B cell (primary cell): ENCODE data around the gene URAD. TPM values are rescaled to one million over a fixed set of nuclear protein-coding genes. Genes with fewer than 3 reads are reported as not detected.

ENCODE experiments used
- ATAC-seq: fragments of 200-7000 bp; cut with Tn5 transposase; one replicate; pipeline ENCODE4 v1.10.0; 2021; ENCODE audit warnings: low read depth, mild to moderate bottlenecking, moderate number of reproducible peaks, moderate library complexity
- CTCF ChIA-PET: fragments of 350-600 bp; sonication (Branson Sonifier 250); formaldehyde crosslinking; loops from one replicate; lab custom pipeline; 2021; ENCODE audit warnings: antibody characterized with exemption, inconsistent platforms; lab: Charles Lee
- POLR2A ChIA-PET: fragments of 350-600 bp; sonication (Branson Sonifier 250); formaldehyde crosslinking; loops from one replicate; lab custom pipeline; 2021; ENCODE audit warnings: antibody characterized with exemption; lab: Charles Lee
- DNase-seq: peaks from one replicate; pipeline ENCODE4 v3.0.0; 2013
- H2AFZ ChIP-seq: 2 replicates; pipeline ENCODE4 v1.6.1; 2012; ENCODE audit warnings: mild to moderate bottlenecking, low read depth, low read length; ENCODE audit not compliant: insufficient read depth, poor library complexity, severe bottlenecking
- H3K27ac ChIP-seq, 2 donors: 1 replicate in 1 of 2; 2 replicates in 1 of 2; pipeline ENCODE4 v1.5.1; 2012 to 2013; ENCODE audit warnings: low read length in 2 of 2, mild to moderate bottlenecking in 2 of 2, moderate library complexity in 1 of 2
- H3K27me3 ChIP-seq, 4 experiments: fragments of 200-600 bp in 1 of 4; sonication (generic) in 1 of 4; replicated peaks in 1 of 4; 1 replicate in 2 of 4; 2 replicates in 2 of 4; pipeline versions ENCODE4 v1.6.1 to v1.7.0; 2013 to 2016; ENCODE audit warnings: low read length in 3 of 4, mild to moderate bottlenecking in 2 of 4, mixed read lengths in 1 of 4, moderate library complexity in 1 of 4; ENCODE audit not compliant: insufficient read depth in 4 of 4, control insufficient read depth in 3 of 4; ENCODE audit errors: control extremely low read depth in 1 of 4
- H3K36me3 ChIP-seq, 2 experiments: replicated peaks in 1 of 2; 1 replicate in 1 of 2; 2 replicates in 1 of 2; pipeline versions ENCODE4 v1.6.1 to v1.7.1; 2013; ENCODE audit warnings: low read length in 1 of 2; ENCODE audit not compliant: insufficient read depth in 2 of 2, control insufficient read depth in 1 of 2; ENCODE audit errors: control extremely low read depth in 1 of 2, extremely low read depth in 1 of 2
- H3K4me1 ChIP-seq, 2 donors: fragments of 200-600 bp in 1 of 2; sonication (generic) in 1 of 2; 1 replicate in 1 of 2; 2 replicates in 1 of 2; pipeline versions ENCODE4 v1.5.1 to v1.6.1; 2013 to 2017; ENCODE audit warnings: low read length in 2 of 2; ENCODE audit not compliant: control insufficient read depth in 2 of 2, insufficient read depth in 2 of 2
- H3K4me2 ChIP-seq: replicated peaks from 2 replicates; pipeline ENCODE3; 2012; ENCODE audit warnings: mild to moderate bottlenecking, low read depth, low read length; ENCODE audit not compliant: poor library complexity, severe bottlenecking
- H3K4me3 ChIP-seq, 5 experiments: fragments of 200-600 bp in 1 of 5; sonication (generic) in 1 of 5; 1 replicate in 3 of 5; 2 replicates in 2 of 5; pipeline versions ENCODE4 v1.5.1 to v1.7.0; 2011 to 2016; ENCODE audit warnings: low read length in 4 of 5, mild to moderate bottlenecking in 4 of 5, low read depth in 2 of 5, control low read depth in 1 of 5, moderate library complexity in 1 of 5; ENCODE audit not compliant: insufficient read depth in 1 of 5; ENCODE audit errors: control extremely low read depth in 1 of 5, extremely low read depth in 1 of 5
- H3K79me2 ChIP-seq: fragments of 200-600 bp; sonication (generic); one replicate; pipeline ENCODE4 v1.6.0; 2016; ENCODE audit warnings: low read length; ENCODE audit not compliant: control insufficient read depth, insufficient read depth
- H3K9ac ChIP-seq: fragments of 200-600 bp; sonication (generic); 2 replicates; pipeline ENCODE4 v1.6.1; 2017; ENCODE audit warnings: mild to moderate bottlenecking, low read length, moderate library complexity
- H3K9me3 ChIP-seq, 3 donors: one replicate each; pipeline versions ENCODE4 v1.6.1 to v1.7.1; 2013; ENCODE audit warnings: low read length in 2 of 3; ENCODE audit not compliant: control insufficient read depth in 2 of 3, insufficient read depth in 1 of 3; ENCODE audit errors: control extremely low read depth in 1 of 3
- H4K20me1 ChIP-seq: 2 replicates; pipeline ENCODE4 v1.6.0; 2012; ENCODE audit warnings: mild to moderate bottlenecking, low read length; ENCODE audit not compliant: insufficient read depth, control insufficient read depth, poor library complexity, severe bottlenecking
- H3K27ac Mint-ChIP-seq: one replicate; pipeline ENCODE4 v1.8.0; 2021; ENCODE audit warnings: mixed read lengths
- H3K27me3 Mint-ChIP-seq: one replicate; pipeline ENCODE4 v1.8.0; 2021; ENCODE audit warnings: mixed read lengths
- H3K4me1 Mint-ChIP-seq: one replicate; pipeline ENCODE4 v1.8.0; 2021; ENCODE audit warnings: mixed read lengths
- H3K4me3 Mint-ChIP-seq: one replicate; pipeline ENCODE4 v1.8.0; 2021; ENCODE audit warnings: mixed read lengths
- H3K9me3 Mint-ChIP-seq: one replicate; pipeline ENCODE4 v1.8.0; 2022; ENCODE audit warnings: mixed read lengths; ENCODE audit not compliant: insufficient read depth
- CTCF ChIP-seq: fragments of 200-600 bp; IDR thresholded peaks from one replicate; pipeline ENCODE4 v1.8.0; 2022; ENCODE audit warnings: antibody characterized with exemption, mild to moderate bottlenecking
- EZH2 ChIP-seq: IDR thresholded peaks from 2 replicates; pipeline ENCODE4 v1.6.1; 2012; ENCODE audit warnings: borderline replicate concordance, low read depth, mild to moderate bottlenecking, moderate library complexity, low read length; ENCODE audit not compliant: insufficient read depth, poor library complexity, severe bottlenecking
- WGBS: methylation state at CpG from one replicate; pipeline ENCODE4 v1.1.5; 2013; ENCODE audit warnings: missing lambda C conversion rate; ENCODE audit not compliant: insufficient coverage; 5-methylcytosine and 5-hydroxymethylcytosine counted together
- intact Hi-C: fragments of 100-400 bp; cut with micrococcal nuclease; formaldehyde crosslinking; loops from one replicate; pipeline ENCODE4 v1.10.0; 2022
- polyA plus RNA-seq: library from polyadenylated mRNA; depleted of rRNA; stranded (reverse); fragments of >200 nt; gene quantifications from 2 replicates; pipeline ENCODE4 v1.2.3, GENCODE V29; 2012
- total RNA-seq, 2 donors: library from RNA; stranded (reverse); fragments of 120-200 nt in 1 of 2; gene quantifications; 1 replicate in 1 of 2; 2 replicates in 1 of 2; pipeline versions ENCODE4 v1.2.3 to v1.2.4, GENCODE V29; 2013 to 2022

Gene URAD
- total and polyA plus RNA-seq, 2 donors (not counting 1 experiment from before 2014, with no cell fraction given), result not detected

GRCh38 chr13:27973961-27974662, 14.4 kb downstream of the URAD start:
- Histone ChIP-seq H3K9me3 (peaks cover 0 to 26% (median 0%) of the 10 kb centered on the region in 3 donors), H3K9ac (no peak overlapping the region), H3K4me1 (peaks cover 42 to 49% of the 10 kb centered on the region in 2 donors), H2AFZ (no peak overlapping the region), H3K4me3 (no peak overlapping the region), H3K27ac (no peak overlapping the region), H3K36me3 (no peaks in the 10 kb centered on the region), H3K79me2 (no peaks in the 10 kb centered on the region), H3K27me3 (peaks cover 0 to 86% (median 62%) of the 10 kb centered on the region in 4 experiments), H3K4me2 (no peak overlapping the region), H4K20me1 (no peaks in the 10 kb centered on the region)
- no peak for TF ChIP-seq CTCF
- TF ChIP-seq EZH2, result no peak
- DNase-seq, result no peak
- 22% methylated on average over 2 of the region's 7 CpGs for WGBS
- H3K4me3 Mint-ChIP-seq, result no peak overlapping the region
- intact Hi-C loops, result no loop called here
- H3K27me3 Mint-ChIP-seq, result peaks cover 76% of the 10 kb centered on the region
- no peak overlapping the region for H3K27ac Mint-ChIP-seq
- H3K9me3 Mint-ChIP-seq, result no peaks in the 10 kb centered on the region
- POLR2A ChIA-PET, result no interaction called here
- ATAC-seq, result no peak
- CTCF ChIA-PET, result interaction anchor here (0.5 to 2.9 kb wide), 6 partner anchors 10 to 612 kb away, joined by 3 to 14 read pairs (median 4); no protein-coding TSS in a partner anchor
- peaks cover 36% of the 10 kb centered on the region for H3K4me1 Mint-ChIP-seq

- ChIA-PET POLR2A (no interaction called here), CTCF (interaction anchor here (1.2 to 2.9 kb wide), 3 partner anchors 11 to 611 kb away, joined by 4 to 14 read pairs (median 5); no protein-coding TSS in a partner anchor)
- Histone ChIP-seq H3K27ac (no peak overlapping the region), H3K36me3 (no peaks in the 10 kb centered on the region), H3K4me2 (no peak overlapping the region), H4K20me1 (no peaks in the 10 kb centered on the region), H3K27me3 (peaks cover 0 to 87% (median 58%) of the 10 kb centered on the region in 4 experiments), H3K4me1 (peaks cover 42 to 49% of the 10 kb centered on the region in 2 donors), H3K9me3 (peaks cover 0 to 33% (median 0%) of the 10 kb centered on the region in 3 donors), H3K79me2 (no peaks in the 10 kb centered on the region), H2AFZ (no peak overlapping the region), H3K4me3 (no peak overlapping the region), H3K9ac (no peak overlapping the region)
- H3K27ac Mint-ChIP-seq, result no peak overlapping the region
- no peaks in the 10 kb centered on the region for H3K9me3 Mint-ChIP-seq
- intact Hi-C loops, result no loop called here
- 61% methylated on average over 5 of the region's 5 CpGs for WGBS
- peaks cover 32% of the 10 kb centered on the region for H3K4me1 Mint-ChIP-seq
- ATAC-seq (no peak), DNase-seq (no peak)
- H3K4me3 Mint-ChIP-seq, result no peak overlapping the region
- TF ChIP-seq CTCF (no peak), EZH2 (no peak)
- peaks cover 70% of the 10 kb centered on the region for H3K27me3 Mint-ChIP-seq
Measured at GRCh38 chr13:27973291-27973690, 15.2 kb downstream of the URAD start.
